IPS-NIHi7 (cell line): ENCODE data around the gene RTP4.

Experiments used
- DNase-seq: peaks from one replicate; pipeline ENCODE4 v3.0.0; 2012; ENCODE audit warnings: mixed read lengths; ENCODE audit errors: extremely low spot score

RTP4 gene, protein sequence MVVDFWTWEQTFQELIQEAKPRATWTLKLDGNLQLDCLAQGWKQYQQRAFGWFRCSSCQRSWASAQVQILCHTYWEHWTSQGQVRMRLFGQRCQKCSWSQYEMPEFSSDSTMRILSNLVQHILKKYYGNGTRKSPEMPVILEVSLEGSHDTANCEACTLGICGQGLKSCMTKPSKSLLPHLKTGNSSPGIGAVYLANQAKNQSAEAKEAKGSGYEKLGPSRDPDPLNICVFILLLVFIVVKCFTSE

DNA sequence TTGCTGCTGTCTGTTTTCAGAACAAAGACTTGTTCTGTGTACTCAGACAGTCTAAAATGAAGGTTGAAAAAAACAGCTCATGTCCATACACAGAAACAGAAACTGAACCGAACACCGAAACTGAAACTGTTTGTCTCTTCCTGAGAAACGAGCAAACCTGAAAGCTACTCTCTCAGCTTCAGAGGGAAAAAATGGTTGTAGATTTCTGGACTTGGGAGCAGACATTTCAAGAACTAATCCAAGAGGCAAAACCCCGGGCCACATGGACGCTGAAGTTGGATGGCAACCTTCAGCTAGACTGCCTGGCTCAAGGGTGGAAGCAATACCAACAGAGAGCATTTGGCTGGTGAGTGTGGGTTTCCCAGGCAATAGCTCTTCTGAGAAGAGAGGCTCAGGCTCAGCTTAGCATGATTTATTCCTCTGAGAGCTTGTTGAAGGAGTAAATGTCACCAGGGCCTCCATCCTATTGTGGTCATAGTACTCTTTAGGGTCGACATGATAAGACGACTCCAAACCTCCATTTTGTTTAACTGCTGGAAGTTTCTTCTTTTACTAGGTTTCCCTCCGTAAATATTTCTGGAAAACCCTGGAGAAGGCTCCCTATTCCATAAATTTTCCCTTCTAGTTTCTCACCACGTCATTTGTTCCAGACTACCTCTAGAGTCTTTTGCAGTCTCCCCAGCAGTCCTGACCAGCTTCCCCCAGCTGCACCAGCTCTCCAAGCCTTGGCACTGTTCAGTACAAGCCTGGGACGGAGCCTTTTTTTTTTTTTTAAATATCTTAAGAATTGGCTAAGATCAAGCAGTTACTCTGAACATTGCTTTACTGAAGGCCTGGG, at the start of gene RTP4:
Gene RTP4 (plus strand): TSS at position 135 of the 838 bp plus-strand sequence. CDS start 57 bp downstream, at position 192.
- DNase-seq: no peak

DNA sequence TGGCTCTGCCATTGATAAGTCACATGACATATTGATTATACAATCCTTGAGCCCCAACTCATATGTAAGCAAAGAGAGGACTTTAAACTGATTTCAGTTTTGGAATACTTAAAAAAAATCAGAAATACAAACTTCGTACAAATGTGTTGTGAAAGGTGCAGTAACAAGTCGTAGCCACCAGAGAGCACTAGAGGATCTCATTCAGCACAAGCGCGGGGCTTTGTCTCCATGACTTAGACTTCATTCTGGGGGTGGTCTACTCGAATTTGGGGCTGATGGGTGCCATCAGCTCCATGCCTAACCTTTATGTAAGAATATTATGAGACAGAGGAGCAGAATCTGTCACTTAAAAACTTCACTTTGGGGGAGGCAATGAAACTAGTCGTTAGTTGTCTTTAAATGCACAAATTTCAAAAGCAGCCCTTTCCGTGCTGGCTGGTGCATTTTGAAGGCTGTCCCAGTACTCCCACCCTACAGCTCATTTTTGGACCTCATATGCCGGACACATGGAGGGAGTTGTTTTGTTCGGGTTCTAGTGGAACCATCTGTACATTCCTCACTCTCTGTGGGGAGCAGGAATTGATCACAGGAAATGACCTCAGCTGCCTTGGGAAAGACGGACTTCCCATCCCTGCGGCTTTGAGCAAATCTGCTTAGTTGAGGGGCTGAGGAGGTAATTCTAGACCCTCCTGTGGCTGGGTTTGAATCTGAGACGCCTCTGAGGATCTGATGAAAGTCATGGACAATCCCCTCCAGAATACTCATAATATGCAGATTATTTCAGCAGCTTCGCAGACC, 49.2 kb upstream of the RTP4 start:
- peak; percentile 71 for DNase-seq

DNA sequence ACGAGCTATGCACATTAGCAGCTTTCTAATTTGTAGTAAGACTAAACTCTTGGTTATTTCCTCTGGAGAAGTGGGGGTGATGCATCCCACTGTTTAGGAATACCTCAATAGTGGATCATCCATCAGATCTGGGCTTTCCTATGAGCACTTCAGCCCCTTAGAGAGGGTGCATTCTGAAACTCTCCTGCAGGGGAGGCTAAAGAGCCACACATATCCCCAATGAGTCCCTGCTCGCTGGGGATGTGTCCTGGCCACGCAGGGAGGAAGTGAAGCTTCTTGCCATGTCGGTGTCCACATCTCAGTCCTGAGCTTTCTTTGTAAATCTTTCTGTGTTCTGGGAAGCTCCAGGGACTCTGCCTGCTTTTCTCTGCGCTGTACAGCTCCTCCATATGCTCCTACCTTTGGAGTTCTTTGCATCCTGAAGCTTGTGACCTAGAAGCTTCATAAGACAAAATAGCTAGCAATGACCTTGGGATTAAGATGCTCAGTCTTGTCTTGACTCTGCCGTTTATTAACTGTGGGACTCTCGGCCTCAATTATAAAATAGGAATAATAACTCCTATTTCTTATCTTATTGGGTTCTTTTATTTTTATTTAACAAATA, 48.4 kb upstream of the RTP4 start:
- DNase-seq: peak; percentile 86

DNA sequence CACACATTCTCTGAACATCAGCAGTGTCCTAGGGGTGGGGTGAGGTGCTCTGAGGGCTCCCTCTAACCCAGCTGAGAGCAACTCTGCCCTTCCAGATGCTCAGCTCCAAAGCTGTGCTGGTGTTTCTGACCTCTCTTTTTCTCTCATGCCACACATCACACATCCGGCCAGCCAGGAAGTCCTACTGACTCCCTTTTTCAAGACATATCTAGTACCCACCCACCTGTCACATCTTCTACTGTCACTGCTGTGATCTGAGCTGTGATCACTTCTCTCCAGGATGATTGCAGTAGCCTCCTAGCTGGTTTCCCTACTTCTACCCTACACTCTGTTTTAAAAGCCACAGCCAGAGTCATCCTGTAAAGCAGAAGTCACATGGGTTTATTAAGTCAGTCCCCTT, 46.4 kb upstream of the RTP4 start:
- no peak for DNase-seq

DNA sequence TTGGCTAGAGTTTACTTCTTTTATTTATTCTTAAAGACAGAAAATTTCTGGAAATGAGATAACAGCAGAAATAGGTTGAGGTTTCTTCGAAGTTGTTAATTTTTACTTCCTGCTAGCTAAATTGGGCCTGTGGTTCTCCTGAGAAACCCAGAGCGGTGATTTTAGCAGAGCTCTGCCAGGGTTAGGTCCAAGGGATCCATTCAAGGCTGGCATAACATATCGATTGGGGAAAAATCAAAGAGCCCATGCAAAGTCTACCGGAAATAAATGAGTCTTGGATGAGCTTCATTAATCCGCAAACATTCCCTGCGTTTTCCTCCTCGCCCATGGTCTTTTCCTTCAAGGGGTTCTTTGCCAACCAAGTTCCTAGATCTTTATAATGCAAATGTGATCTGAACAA, 45.9 kb upstream of the RTP4 start:
- no peak for DNase-seq

DNA sequence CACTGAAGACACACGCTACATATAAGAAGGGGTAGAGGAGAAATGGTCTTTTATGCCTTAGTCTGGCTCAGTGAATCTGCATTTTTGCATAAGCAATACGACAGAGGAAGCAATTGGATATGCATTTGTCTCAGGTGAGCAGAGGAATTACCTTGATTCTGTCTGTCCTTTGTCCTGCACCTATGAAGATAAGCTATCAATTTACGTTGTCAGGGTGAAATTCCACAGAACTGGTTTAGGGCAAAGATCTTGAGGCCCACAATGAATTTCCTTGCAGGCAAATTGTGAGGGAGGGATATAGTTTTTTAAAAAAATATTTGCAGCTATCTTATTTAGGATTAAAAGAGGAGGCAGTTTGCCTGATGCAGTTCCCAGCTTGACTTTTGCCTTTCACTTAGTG, 45.1 kb upstream of the RTP4 start:
- no peak for DNase-seq

DNA sequence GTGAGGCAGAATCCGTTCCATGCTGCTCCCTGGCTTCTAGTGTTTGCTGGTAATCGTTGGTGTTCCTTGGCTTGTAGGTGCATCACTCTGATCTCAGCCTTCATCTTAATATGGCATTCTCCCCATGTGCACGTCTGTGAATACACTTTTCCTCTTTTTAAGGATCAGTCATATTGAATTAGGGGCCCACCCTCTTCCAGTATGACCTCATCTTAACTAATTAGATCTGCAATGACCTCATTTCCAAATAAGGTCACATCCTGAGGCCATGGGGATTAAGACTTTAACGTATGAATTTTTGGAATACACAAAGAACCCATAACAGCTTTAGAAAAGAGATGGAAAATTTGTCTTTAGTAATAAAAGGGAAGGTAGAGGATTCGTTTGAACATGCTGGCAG, 42.6 kb upstream of the RTP4 start:
- DNase-seq: no peak

DNA sequence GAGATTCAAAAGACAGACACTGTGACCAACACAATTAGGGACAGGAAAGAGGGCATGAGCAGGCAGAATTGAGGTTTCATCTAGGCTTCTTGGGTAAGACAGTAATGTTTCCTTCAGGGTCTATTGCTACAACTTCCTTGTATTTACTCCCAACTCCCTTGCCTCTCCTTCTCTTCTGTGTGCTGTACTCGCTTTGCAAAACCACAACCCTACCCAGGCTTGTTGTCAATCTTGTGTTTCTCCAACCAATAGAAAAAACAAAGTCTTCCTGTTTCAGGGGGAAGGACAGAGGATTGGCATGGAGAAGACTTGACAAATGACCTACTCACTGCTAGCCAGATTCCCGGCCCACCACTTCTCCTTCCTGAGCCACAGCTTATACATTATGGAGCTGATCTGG, 40.3 kb upstream of the RTP4 start:
- no peak for DNase-seq

DNA sequence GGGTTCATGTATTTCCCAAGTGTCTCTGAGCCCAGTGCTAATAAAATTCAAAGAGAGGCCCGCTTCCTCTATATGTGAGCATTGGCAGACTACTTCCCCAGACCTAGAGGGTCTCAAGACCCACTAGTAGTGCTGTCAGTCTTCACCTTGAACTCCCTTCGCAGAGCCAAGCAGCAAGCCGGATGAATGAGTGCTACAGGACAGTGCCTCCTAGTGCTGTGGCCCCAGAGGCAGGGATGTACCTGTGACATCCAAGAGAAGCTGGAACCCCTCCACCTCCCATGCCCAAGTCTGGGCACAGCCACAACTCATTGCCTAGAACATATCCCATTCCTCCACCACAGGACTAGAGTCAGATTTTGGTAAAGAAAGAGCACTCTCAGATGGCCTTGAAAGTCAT, 39.5 kb upstream of the RTP4 start:
- DNase-seq: no peak

DNA sequence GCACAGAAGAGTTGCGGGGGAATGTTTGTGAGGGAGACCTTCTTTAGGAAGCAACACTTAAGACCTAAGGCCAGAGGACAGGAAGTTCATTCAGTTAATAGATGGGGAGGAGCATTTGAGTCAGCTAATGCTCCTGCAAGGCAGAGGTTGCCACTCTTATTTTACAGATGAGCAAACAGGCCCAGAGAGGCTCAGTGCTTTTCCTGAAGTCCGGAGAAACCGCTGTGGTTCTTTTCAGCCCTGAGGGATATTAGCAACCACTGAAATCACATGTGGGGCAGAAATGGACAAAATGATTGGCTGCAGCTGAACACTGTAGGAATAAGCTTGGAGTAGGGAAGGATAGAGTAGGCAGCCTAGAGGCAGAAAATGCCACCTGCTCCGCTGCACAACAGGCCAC, 33.3 kb upstream of the RTP4 start:
- no peak for DNase-seq

DNA sequence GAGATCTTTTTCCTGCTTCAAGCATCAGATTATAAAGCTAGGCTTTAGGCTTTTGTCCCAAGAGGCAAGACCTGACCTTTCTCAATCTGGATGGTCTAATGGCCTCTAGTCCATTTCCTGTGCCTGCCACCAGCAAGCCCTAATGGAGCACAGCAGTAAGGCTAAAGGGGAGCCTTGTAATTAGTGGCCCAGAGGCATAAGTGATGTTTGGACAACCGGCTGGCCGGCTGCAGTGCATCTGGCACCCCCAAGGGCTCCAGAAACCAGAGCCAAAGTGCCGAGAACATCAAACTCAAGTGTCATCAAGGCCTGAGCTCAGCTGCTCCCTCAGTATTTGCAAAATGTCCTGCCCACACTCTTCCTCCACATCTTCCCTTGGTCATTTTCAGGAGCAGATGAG, 31.9 kb upstream of the RTP4 start:
- no peak for DNase-seq

DNA sequence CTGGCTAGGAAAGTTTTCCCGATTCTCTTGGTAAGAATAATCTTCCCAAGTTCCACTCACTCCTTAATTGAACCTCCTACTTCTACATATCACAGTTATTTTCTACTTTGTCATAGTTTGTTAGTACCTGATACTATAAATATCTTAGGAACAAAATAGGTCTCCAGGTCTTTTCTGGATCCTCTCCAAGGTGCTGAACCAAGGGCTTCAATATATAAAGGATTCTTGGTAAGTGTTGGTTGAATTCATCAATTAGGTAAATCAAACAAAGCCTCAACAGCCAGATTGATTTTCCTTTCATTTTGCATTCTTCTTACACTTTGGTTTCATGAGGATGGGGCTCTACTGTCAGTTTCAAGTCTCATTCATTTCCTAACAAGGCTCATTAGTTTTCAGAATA, 27.6 kb upstream of the RTP4 start:
- no peak for DNase-seq

DNA sequence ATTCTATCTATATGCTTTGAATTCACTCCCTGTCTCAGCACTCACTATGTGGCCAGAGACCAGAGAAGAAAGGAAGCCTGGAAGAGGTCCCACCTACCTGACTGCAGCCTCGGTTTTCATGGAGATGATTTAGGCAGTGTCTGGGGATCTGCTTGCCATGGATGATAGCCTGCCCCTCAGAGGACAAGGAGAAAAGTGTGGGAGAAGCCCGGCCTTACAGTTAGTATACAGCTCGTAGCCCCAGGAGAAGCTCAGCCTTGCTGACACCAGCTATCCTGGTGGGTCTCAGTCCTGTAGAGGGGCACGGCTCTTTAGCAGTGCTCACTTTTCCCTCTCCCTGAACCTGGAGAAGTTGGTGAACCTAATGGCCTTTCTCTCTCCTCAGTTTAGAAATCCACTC, 25.9 kb upstream of the RTP4 start:
- no peak for DNase-seq

DNA sequence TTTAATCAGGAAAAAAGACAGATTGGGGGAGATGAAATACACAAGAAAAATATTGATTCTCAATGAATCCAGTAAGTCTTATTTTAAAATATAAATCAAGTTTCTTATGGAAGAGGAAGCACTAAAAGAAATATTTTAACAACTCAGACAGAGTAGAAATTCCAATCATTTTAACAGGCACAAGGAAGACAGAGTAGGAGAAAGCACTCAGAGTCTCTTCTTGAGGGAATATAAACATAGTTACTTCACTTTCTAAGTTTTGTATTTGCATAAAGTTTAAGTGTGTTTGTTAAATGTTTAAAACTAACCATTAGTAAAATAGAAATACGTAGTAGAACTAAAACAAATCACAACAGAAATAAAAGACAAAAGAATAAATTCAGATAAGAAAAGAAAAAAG, 24.5 kb upstream of the RTP4 start:
- DNase-seq: no peak

DNA sequence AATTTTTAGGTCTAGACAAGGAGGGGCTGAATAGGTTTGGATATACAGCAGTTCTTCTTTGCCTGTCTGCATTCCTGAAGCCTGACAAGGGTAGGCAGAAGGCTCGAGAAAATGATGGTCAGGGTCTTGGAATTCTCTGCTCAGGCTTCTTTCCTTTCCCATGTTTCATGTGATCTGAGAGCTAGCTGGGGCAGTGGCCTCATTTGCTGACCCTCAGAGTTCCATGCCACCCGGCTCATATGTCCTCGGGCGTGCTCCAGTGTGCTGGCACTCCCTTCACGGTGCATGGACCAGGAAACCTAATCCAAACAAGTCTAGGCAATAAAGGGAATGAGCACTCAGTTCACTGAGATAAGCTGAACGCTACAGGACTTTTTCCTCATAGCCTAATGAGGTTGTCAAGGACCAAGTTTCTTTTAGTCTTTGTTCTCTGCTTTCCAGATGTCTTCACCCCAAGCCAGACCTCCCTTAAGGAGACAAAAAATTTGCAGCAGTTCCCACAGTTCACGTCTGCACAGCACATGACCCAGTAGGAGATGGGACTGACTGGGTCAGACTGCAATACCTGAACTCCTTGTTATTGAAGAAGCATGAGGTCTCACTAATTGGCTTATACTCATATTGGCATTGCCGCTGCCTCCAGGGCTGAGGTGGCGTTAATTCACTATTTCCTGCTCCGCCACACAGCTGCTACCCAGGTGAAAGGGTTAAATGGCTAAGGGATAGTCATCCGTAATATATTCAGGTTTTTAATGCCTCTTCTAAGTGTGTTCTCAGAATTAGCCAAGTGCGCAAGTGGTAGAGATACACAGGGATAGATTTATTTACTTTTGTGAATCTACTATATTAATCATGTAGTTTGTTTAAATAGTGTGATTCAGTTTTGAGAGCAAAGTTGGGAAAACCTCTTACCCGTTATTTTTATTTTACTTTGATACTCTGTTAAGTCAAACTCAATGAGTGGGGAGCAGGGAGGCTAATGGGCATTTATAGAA, 15.3 kb upstream of the RTP4 start:
- no peak for DNase-seq

DNA sequence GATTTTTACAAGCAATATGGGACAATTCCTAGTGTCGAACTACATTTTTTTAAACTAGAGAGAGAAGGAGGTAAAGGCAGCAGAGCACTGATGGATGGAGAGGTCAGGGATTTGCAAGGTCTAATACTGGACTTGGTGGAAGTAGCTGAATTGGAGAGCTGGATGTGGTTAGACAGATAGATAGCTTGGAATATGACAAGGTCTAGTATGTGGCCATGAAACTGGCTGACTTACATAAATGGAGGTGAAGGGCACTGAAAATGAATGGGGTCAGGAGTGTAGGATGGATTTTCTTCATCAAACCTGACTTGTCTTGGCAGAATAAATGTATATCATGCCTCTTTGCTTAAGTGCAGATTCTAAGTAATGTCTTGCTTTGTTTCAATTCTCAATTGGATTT, 10.1 kb upstream of the RTP4 start:
- no peak for DNase-seq

DNA sequence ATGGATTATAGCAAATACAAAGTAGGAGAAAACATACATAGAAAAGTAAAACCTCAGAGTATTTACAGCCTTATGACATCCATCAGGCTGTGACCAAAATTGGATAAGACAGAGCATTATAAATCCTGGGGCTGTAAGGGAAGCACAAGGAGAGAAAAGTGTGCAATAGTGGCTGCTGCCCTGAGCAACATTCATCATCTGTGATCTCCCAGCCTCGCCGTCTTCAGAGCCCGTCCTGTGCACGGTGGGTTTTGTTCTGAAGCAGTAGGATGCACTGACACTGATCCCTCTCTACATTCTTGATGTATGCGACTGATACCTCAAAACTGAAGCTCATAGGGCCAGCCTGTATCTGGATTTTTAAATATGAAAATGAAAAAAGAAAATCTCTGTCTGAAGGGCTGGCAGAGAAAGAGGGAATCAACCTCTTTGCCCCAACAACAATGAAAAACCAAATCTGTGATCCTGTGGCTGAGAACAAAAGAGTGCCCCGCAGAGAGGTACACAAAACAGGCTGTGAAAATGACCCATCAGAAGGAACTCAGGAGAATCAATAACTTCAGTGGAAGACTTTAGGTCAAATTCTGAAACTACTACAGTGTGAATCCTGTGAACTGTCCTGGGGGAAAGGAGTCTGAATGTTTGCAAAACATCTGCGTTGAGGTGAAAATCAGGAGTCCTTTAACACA, 8.2 kb upstream of the RTP4 start:
- peak; percentile 31 for DNase-seq

DNA sequence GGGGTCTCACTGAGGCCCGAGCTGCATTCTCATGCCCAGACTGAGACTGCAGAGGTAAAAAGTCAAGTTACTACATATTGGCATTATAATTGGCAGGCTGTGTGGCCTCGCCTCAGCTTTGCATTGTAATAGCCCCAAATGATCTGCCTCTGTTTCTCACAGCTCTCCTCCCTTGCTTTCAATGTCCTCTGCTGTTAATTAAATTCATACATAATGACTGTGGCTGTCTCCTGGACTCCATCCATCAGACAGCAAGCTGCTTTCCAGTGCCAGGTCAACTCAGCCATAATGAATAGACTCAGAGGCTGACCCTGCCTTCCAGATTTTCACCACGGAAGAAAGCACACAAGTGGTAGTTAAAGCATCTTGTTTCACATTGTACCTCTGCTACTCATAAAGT, 7.6 kb upstream of the RTP4 start:
- no peak for DNase-seq

DNA sequence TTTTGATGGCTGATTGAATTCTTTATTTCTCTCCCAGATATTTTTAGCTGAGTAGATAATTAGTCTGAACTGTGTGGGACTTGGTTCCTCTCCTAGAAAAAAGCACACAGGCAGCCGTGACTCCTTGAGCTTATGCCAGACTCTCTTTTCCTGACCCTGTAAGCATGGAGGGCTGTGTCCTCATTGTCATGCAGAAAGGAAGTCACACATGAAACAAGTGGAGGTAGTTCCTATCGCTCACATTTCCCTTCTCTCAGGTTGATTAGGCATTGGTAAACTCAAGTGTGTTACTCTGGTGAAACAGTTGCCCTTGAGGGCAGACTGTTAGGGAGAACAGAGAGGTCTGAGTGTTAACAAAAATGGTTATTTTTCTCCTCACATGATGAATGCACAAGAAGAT, 6.3 kb upstream of the RTP4 start:
- DNase-seq: peak; percentile 50

DNA sequence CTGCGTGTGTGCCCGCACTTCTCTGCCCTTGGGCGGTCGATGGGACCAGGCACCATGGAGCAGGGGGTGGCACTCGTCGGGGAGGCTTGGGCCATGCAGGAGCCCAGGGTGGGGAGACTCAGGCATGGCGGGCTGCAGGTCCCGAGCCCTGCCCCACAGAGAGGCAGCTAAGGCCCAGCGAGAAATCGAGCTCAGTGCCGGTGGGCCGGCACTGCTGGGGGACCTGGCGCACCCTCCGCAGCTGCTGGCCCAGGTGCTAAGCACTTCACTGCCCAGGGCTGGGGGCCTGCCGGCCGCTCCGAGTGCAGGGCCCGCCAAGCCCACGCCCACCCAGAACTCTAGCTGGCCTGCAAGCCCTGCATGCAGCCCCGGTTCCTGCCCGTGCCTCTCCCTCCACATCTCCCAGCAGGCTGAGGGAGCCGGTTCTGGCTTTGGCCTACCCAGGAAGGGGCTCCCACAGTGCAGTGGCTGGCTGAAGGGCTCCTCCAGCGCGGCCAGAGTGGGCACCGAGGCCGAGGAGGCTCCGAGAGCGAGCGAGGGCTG, 553 bp upstream of the RTP4 start:
- no peak for DNase-seq
